ENCODE results near the gene APCS.

APCS gene
- 0 reads per million in 9 experiments for total RNA-seq

- DNase-seq, result no peak
- no peaks in the 10 kb centered on the region for H3K36me3 Mint-ChIP-seq (ENCODE audit: insufficient read depth)
- ATAC-seq (replicated peaks), result no peak
- H3K9me3 Mint-ChIP-seq, result no peaks in the 10 kb centered on the region
- H3K27ac Mint-ChIP-seq, result no peak within 1 kb of the TSS
- peaks cover 55 to 66% of the 10 kb centered on the region in 2 donors for H3K27me3 Mint-ChIP-seq
- no peak within 1 kb of the TSS for H3K4me3 Mint-ChIP-seq
- H3K4me1 Mint-ChIP-seq (ENCODE audit: low read depth in 2 of 2), result no peaks in the 10 kb centered on the region
These were observed at the start of gene APCS for GRCh38 chr1:159587461-159587951. APCS (plus strand) TSS chr1:159587826; CDS start chr1:159587922, 96 bp downstream.

- no peak overlapping the region for H3K4me3 Mint-ChIP-seq
- H3K27me3 Mint-ChIP-seq, result peaks cover 55 to 58% of the 10 kb centered on the region in 2 donors
- no peaks in the 10 kb centered on the region for H3K36me3 Mint-ChIP-seq (ENCODE audit: insufficient read depth)
- DNase-seq (no peak), ATAC-seq (replicated peaks) (no peak)
- H3K27ac Mint-ChIP-seq, result no peak overlapping the region
- H3K4me1 Mint-ChIP-seq (ENCODE audit: low read depth in 2 of 2), result no peaks in the 10 kb centered on the region
- no peaks in the 10 kb centered on the region for H3K9me3 Mint-ChIP-seq
These were observed 39.5 kb upstream of the APCS start for GRCh38 chr1:159548126-159548525.

GRCh38 chr1:159554261-159554660 is 33.4 kb upstream of the APCS start:
- peaks cover 50 to 53% of the 10 kb centered on the region in 2 donors for H3K27me3 Mint-ChIP-seq
- DNase-seq, result no peak
- no peak overlapping the region for H3K27ac Mint-ChIP-seq
- no peaks in the 10 kb centered on the region for H3K9me3 Mint-ChIP-seq
- no peak overlapping the region for H3K4me3 Mint-ChIP-seq
- ATAC-seq (replicated peaks), result no peak
- no peaks in the 10 kb centered on the region for H3K4me1 Mint-ChIP-seq (ENCODE audit: low read depth in 2 of 2)
- H3K36me3 Mint-ChIP-seq (ENCODE audit: insufficient read depth), result no peaks in the 10 kb centered on the region

GRCh38 chr1:159554696-159555095 is 32.9 kb upstream of the APCS start:
- DNase-seq, result no peak

GRCh38 chr1:159556931-159557369 is 30.7 kb upstream of the APCS start:
- H3K9me3 Mint-ChIP-seq, result no peaks in the 10 kb centered on the region
- ATAC-seq (replicated peaks), result no peak
- DNase-seq, result no peak
- no peaks in the 10 kb centered on the region for H3K4me1 Mint-ChIP-seq (ENCODE audit: low read depth in 2 of 2)
- H3K4me3 Mint-ChIP-seq, result no peak overlapping the region
- no peaks in the 10 kb centered on the region for H3K36me3 Mint-ChIP-seq (ENCODE audit: insufficient read depth)
- peaks cover 27 to 39% of the 10 kb centered on the region in 2 donors for H3K27me3 Mint-ChIP-seq
- no peak overlapping the region for H3K27ac Mint-ChIP-seq

More at GRCh38 chr1:159554696-159555095, 32.9 kb upstream of the APCS start:
- no peak for ATAC-seq (replicated peaks)
- no peaks in the 10 kb centered on the region for H3K36me3 Mint-ChIP-seq (ENCODE audit: insufficient read depth)
- no peaks in the 10 kb centered on the region for H3K4me1 Mint-ChIP-seq (ENCODE audit: low read depth in 2 of 2)
- H3K27me3 Mint-ChIP-seq, result peaks cover 45 to 53% of the 10 kb centered on the region in 2 donors
- H3K9me3 Mint-ChIP-seq, result no peaks in the 10 kb centered on the region
- H3K4me3 Mint-ChIP-seq, result no peak overlapping the region
- no peak overlapping the region for H3K27ac Mint-ChIP-seq

- Mint-ChIP-seq H3K4me1 (ENCODE audit: low read depth in 2 of 2) (no peaks in the 10 kb centered on the region), H3K36me3 (ENCODE audit: insufficient read depth) (no peaks in the 10 kb centered on the region), H3K27ac (no peak overlapping the region), H3K27me3 (peaks cover 24 to 44% of the 10 kb centered on the region in 2 donors), H3K9me3 (no peaks in the 10 kb centered on the region), H3K4me3 (no peak overlapping the region)
- ATAC-seq (replicated peaks) (no peak), DNase-seq (no peak)
These were observed 27.0 kb upstream of the APCS start for GRCh38 chr1:159560599-159560998.

- Mint-ChIP-seq H3K27me3 (peaks cover 32 to 53% of the 10 kb centered on the region in 2 donors), H3K4me1 (ENCODE audit: low read depth in 2 of 2) (no peaks in the 10 kb centered on the region), H3K27ac (no peak overlapping the region), H3K36me3 (ENCODE audit: insufficient read depth) (no peaks in the 10 kb centered on the region), H3K9me3 (no peaks in the 10 kb centered on the region), H3K4me3 (no peak overlapping the region)
- DNase-seq (no peak), ATAC-seq (replicated peaks) (no peak)
These were observed 26.1 kb upstream of the APCS start for GRCh38 chr1:159561497-159561896.

- H3K27me3 Mint-ChIP-seq, result peaks cover 26 to 43% of the 10 kb centered on the region in 2 donors
- H3K4me3 Mint-ChIP-seq, result no peak overlapping the region
- H3K36me3 Mint-ChIP-seq (ENCODE audit: insufficient read depth), result no peaks in the 10 kb centered on the region
- no peaks in the 10 kb centered on the region for H3K9me3 Mint-ChIP-seq
- DNase-seq (no peak), ATAC-seq (replicated peaks) (no peak)
- no peak overlapping the region for H3K27ac Mint-ChIP-seq
- H3K4me1 Mint-ChIP-seq (ENCODE audit: low read depth in 2 of 2), result no peaks in the 10 kb centered on the region
These were observed 24.9 kb upstream of the APCS start for GRCh38 chr1:159562680-159563079.

- Mint-ChIP-seq H3K27me3 (peaks cover 45 to 55% of the 10 kb centered on the region in 2 donors), H3K27ac (no peak overlapping the region), H3K4me3 (no peak overlapping the region), H3K4me1 (ENCODE audit: low read depth in 2 of 2) (no peaks in the 10 kb centered on the region), H3K9me3 (peaks cover 0 to 8% of the 10 kb centered on the region in 2 donors), H3K36me3 (ENCODE audit: insufficient read depth) (no peaks in the 10 kb centered on the region)
- no peak for DNase-seq
- ATAC-seq (replicated peaks), result no peak
These were observed 10.2 kb upstream of the APCS start for GRCh38 chr1:159577446-159577845.

- peaks cover 51 to 55% of the 10 kb centered on the region in 2 donors for H3K27me3 Mint-ChIP-seq
- no peaks in the 10 kb centered on the region for H3K36me3 Mint-ChIP-seq (ENCODE audit: insufficient read depth)
- no peaks in the 10 kb centered on the region for H3K4me1 Mint-ChIP-seq (ENCODE audit: low read depth in 2 of 2)
- H3K9me3 Mint-ChIP-seq, result peaks cover 0 to under 1% of the 10 kb centered on the region in 2 donors
- H3K4me3 Mint-ChIP-seq, result no peak overlapping the region
- ATAC-seq (replicated peaks) (no peak), DNase-seq (no peak)
- H3K27ac Mint-ChIP-seq, result no peak overlapping the region
These were observed 7.3 kb upstream of the APCS start for GRCh38 chr1:159580340-159580739.

- H3K27ac Mint-ChIP-seq, result no peak overlapping the region
- DNase-seq (no peak), ATAC-seq (replicated peaks) (no peak)
- no peaks in the 10 kb centered on the region for H3K9me3 Mint-ChIP-seq
- H3K4me3 Mint-ChIP-seq, result no peak overlapping the region
- H3K4me1 Mint-ChIP-seq (ENCODE audit: low read depth in 2 of 2), result no peaks in the 10 kb centered on the region
- no peaks in the 10 kb centered on the region for H3K36me3 Mint-ChIP-seq (ENCODE audit: insufficient read depth)
- H3K27me3 Mint-ChIP-seq, result peaks cover 46 to 49% of the 10 kb centered on the region in 2 donors
These were observed 6.2 kb upstream of the APCS start for GRCh38 chr1:159581422-159581821.

- Mint-ChIP-seq H3K4me3 (no peak overlapping the region), H3K36me3 (ENCODE audit: insufficient read depth) (no peaks in the 10 kb centered on the region), H3K27ac (no peak overlapping the region), H3K9me3 (no peaks in the 10 kb centered on the region), H3K27me3 (peaks cover 47 to 57% of the 10 kb centered on the region in 2 donors), H3K4me1 (ENCODE audit: low read depth in 2 of 2) (no peaks in the 10 kb centered on the region)
- DNase-seq (no peak), ATAC-seq (replicated peaks) (no peak)
These were observed 3.1 kb upstream of the APCS start for GRCh38 chr1:159584536-159584935.

GRCh38 chr1:159591981-159592380 is 4.4 kb downstream of the APCS start:
- H3K9me3 Mint-ChIP-seq, result no peaks in the 10 kb centered on the region
- no peak overlapping the region for H3K4me3 Mint-ChIP-seq
- peaks cover 48 to 52% of the 10 kb centered on the region in 2 donors for H3K27me3 Mint-ChIP-seq
- H3K36me3 Mint-ChIP-seq (ENCODE audit: insufficient read depth), result no peaks in the 10 kb centered on the region
- H3K27ac Mint-ChIP-seq, result no peak overlapping the region
- DNase-seq (no peak), ATAC-seq (replicated peaks) (no peak)
- H3K4me1 Mint-ChIP-seq (ENCODE audit: low read depth in 2 of 2), result no peaks in the 10 kb centered on the region

- no peak overlapping the region for H3K27ac Mint-ChIP-seq
- H3K36me3 Mint-ChIP-seq (ENCODE audit: insufficient read depth), result no peaks in the 10 kb centered on the region
- peaks cover 53 to 60% of the 10 kb centered on the region in 2 donors for H3K27me3 Mint-ChIP-seq
- no peaks in the 10 kb centered on the region for H3K9me3 Mint-ChIP-seq
- ATAC-seq (replicated peaks) (no peak), DNase-seq (no peak)
- no peaks in the 10 kb centered on the region for H3K4me1 Mint-ChIP-seq (ENCODE audit: low read depth in 2 of 2)
- no peak overlapping the region for H3K4me3 Mint-ChIP-seq
These were observed 7.2 kb downstream of the APCS start for GRCh38 chr1:159594625-159595405.

Measured in effector memory CD8-positive, alpha-beta T cell (primary cell).